T-cell (primary cell): Measurements from ENCODE around the gene SLC66A2. TPM values are rescaled to one million over a fixed set of nuclear protein-coding genes. Genes with fewer than 3 reads are reported as not detected.

Source experiments
- ATAC-seq, 4 experiments: fragments of 200-7000 bp in 3 of 4; fragments of 150-1000 bp in 1 of 4; cut with Tn5 transposase; replicated peaks in 1 of 4; 1 replicate in 3 of 4; 2 replicates in 1 of 4; pipeline ENCODE4 v1.10.0; 2021; ENCODE audit warnings: moderate library complexity in 3 of 4, mild to moderate bottlenecking in 2 of 4, moderate number of reproducible peaks in 1 of 4
- CTCF ChIA-PET, 2 donors: fragments of 300-600 bp; sonication (Branson Sonifier 250); formaldehyde crosslinking; loops; one replicate each; lab custom pipeline; 2022; ENCODE audit warnings: antibody characterized with exemption in 2 of 2; lab: Charles Lee
- POLR2A ChIA-PET, 2 donors: fragments of 300-600 bp; sonication (Branson Sonifier 250); formaldehyde crosslinking; loops; one replicate each; lab custom pipeline; 2022; ENCODE audit warnings: antibody characterized with exemption in 2 of 2; lab: Charles Lee
- DNase-seq, 35 experiments: peaks; one replicate each; pipeline versions ENCODE4 v3.0.0 to v3.0.0-alpha.2; 2013 to 2023
- H3K27ac ChIP-seq: one replicate; pipeline ENCODE4 v1.5.1; 2013; ENCODE audit warnings: low read length
- H3K27me3 ChIP-seq, 2 experiments: replicated peaks in 1 of 2; 1 replicate in 1 of 2; 2 replicates in 1 of 2; pipeline versions ENCODE4 v1.6.1 to v1.7.0; 2013; ENCODE audit warnings: low read length in 1 of 2, mixed read lengths in 1 of 2; ENCODE audit not compliant: control insufficient read depth in 2 of 2, insufficient read depth in 2 of 2; ENCODE audit errors: extremely low read depth in 1 of 2
- H3K36me3 ChIP-seq, 2 donors: 1 replicate in 1 of 2; 2 replicates in 1 of 2; pipeline versions ENCODE4 v1.6.1 to v1.7.0; 2013; ENCODE audit warnings: low read length in 1 of 2; ENCODE audit not compliant: control insufficient read depth in 2 of 2, insufficient read depth in 1 of 2; ENCODE audit errors: extremely low read depth in 1 of 2
- H3K4me1 ChIP-seq, 2 experiments: 1 replicate in 1 of 2; 2 replicates in 1 of 2; pipeline versions ENCODE4 v1.6.1 to v1.7.0; 2013; ENCODE audit warnings: low read length in 2 of 2, mixed read lengths in 1 of 2; ENCODE audit not compliant: insufficient read depth in 2 of 2, control insufficient read depth in 1 of 2; ENCODE audit errors: extremely low read depth in 1 of 2
- H3K4me3 ChIP-seq, 2 donors: 1 replicate in 1 of 2; 2 replicates in 1 of 2; pipeline versions ENCODE4 v1.5.1 to v1.7.0; 2013; ENCODE audit warnings: mild to moderate bottlenecking in 2 of 2, low read length in 1 of 2, moderate library complexity in 1 of 2; ENCODE audit not compliant: control insufficient read depth in 1 of 2; ENCODE audit errors: extremely low read depth in 1 of 2
- H3K9me3 ChIP-seq: 2 replicates; pipeline ENCODE4 v1.7.0; 2013
- H3K27ac Mint-ChIP-seq, 2 donors: one replicate each; pipeline ENCODE4 v1.8.0; 2020 to 2021; ENCODE audit warnings: mild to moderate bottlenecking in 2 of 2, mixed read lengths in 2 of 2
- H3K27me3 Mint-ChIP-seq, 2 donors: one replicate each; pipeline ENCODE4 v1.8.0; 2021 to 2022; ENCODE audit warnings: mixed read lengths in 2 of 2
- H3K36me3 Mint-ChIP-seq: one replicate; pipeline ENCODE4 v1.8.0; 2021; ENCODE audit warnings: mixed read lengths
- H3K4me1 Mint-ChIP-seq, 3 donors: one replicate each; pipeline ENCODE4 v1.8.0; 2020 to 2022; ENCODE audit warnings: mixed read lengths in 3 of 3, mild to moderate bottlenecking in 1 of 3
- H3K4me3 Mint-ChIP-seq, 3 donors: one replicate each; pipeline ENCODE4 v1.8.0; 2020 to 2022; ENCODE audit warnings: mild to moderate bottlenecking in 3 of 3, mixed read lengths in 3 of 3, moderate library complexity in 3 of 3
- H3K9me3 Mint-ChIP-seq, 3 donors: one replicate each; pipeline ENCODE4 v1.8.0; 2020 to 2022; ENCODE audit warnings: mixed read lengths in 3 of 3
- WGBS: methylation state at CpG from one replicate; pipeline ENCODE4 v1.1.5; 2013; ENCODE audit warnings: missing lambda C conversion rate; ENCODE audit not compliant: insufficient coverage; 5-methylcytosine and 5-hydroxymethylcytosine counted together
- total RNA-seq, 35 experiments: library from RNA in 6 of 35; stranded (reverse) in 6 of 35; fragments of 120-200 nt in 1 of 35; gene quantifications; one replicate each; pipeline versions ENCODE4 v1.2.1 to v1.2.4 and lab custom pipeline; 2013 to 2026

SLC66A2 gene
- total RNA-seq, 5 donors from 2014 or later (not counting 1 experiment from before 2014, with no cell fraction given), result 28.4 to 66.5 (median 37.6) TPM

DNA sequence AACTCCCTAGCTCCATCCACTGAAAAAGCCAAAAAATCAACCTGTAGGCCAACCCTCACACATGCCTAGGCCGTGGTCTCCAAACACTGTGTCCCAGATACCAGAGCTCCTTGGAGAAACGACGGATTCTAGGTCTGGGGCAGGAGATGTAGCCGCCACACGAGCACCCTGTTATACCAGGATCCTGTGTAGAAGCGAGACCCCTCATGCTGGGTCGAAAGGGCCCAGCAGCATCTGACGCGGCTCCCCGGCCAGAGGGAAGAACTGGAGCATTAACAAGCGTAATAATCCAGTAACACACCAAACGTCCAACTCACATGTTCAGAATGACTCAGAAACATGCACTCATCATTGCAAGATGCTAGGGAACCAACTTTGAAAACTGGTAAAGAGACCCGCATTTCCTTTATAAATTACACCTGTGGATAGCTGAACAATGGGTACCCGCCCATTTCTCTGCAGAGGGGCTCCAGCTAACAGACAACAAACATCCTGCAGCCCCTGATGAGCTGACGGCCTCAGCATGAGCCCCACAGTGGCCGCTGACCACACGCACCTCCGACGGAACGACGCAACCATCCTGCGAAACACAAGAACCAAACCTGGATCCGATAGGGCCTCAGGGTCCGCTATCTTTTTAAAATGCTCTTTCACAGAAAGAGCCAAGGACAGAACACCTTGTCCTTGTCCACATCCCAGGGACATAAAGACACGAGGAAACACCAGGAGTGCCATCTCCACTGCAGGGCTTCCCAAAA lies 14.2 kb downstream of the SLC66A2 start:
- POLR2A ChIA-PET, result no interaction called here
- H3K36me3 ChIP-seq, result peaks cover 29 to 35% of the 10 kb centered on the region in 2 donors
- peaks cover 4% of the 10 kb centered on the region for H3K9me3 ChIP-seq
- H3K27ac ChIP-seq, result no peak overlapping the region
- no peak overlapping the region for H3K27ac Mint-ChIP-seq
- H3K27me3 Mint-ChIP-seq, result no peaks in the 10 kb centered on the region
- peaks cover 8 to 27% (median 20%) of the 10 kb centered on the region in 3 donors for H3K9me3 Mint-ChIP-seq
- CTCF ChIA-PET, result interaction anchor here in 1 of 2 donors (0.5 kb wide), 1 partner anchor 312 kb away, joined by 4 read pairs; no protein-coding TSS in a partner anchor
- WGBS, result 97% methylated on average over 23 of the region's 25 CpGs
- DNase-seq (no peak), ATAC-seq (no peak)
- no peak overlapping the region for H3K4me3 ChIP-seq
- peaks cover 92% of the 10 kb centered on the region for H3K36me3 Mint-ChIP-seq
- peaks cover 4 to 11% (median 8%) of the 10 kb centered on the region in 3 donors for H3K4me1 Mint-ChIP-seq
- no peaks in the 10 kb centered on the region for H3K27me3 ChIP-seq
- H3K4me3 Mint-ChIP-seq, result no peak overlapping the region
- H3K4me1 ChIP-seq, result no peaks in the 10 kb centered on the region

DNA sequence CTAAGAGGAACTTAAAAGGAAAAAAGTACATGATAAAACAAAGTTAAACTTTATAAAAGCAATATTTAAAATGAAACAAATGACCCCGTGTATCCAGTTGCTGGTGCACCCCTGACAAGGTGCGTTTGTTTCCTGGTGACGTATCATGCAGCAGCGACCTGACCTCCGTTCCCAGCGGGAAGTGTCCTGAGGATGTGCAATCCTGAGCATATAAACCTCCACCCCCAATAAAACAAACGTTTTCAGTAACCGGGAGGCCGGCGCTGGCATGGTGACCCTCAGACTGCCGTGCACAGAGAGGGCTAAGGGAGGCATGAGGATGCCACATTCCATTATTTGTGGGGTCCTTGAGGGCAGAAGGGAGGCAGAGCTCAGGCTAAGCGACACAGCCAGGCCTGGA lies 14.8 kb downstream of the SLC66A2 start:
- ChIA-PET POLR2A (no interaction called here), CTCF (no interaction called here)
- ATAC-seq (no peak), DNase-seq (no peak)
- Histone ChIP-seq H3K4me3 (no peak overlapping the region), H3K9me3 (peaks cover 6% of the 10 kb centered on the region), H3K27ac (no peak overlapping the region), H3K4me1 (no peaks in the 10 kb centered on the region), H3K36me3 (peaks cover 23 to 35% of the 10 kb centered on the region in 2 donors), H3K27me3 (no peaks in the 10 kb centered on the region)
- Mint-ChIP-seq H3K36me3 (peaks cover 91% of the 10 kb centered on the region), H3K4me3 (no peak overlapping the region), H3K27me3 (no peaks in the 10 kb centered on the region), H3K9me3 (peaks cover 11 to 30% (median 24%) of the 10 kb centered on the region in 3 donors), H3K4me1 (peaks cover 0 to 6% (median 5%) of the 10 kb centered on the region in 3 donors), H3K27ac (no peak overlapping the region)
- 100% methylated on average over 3 of the region's 12 CpGs for WGBS

DNA sequence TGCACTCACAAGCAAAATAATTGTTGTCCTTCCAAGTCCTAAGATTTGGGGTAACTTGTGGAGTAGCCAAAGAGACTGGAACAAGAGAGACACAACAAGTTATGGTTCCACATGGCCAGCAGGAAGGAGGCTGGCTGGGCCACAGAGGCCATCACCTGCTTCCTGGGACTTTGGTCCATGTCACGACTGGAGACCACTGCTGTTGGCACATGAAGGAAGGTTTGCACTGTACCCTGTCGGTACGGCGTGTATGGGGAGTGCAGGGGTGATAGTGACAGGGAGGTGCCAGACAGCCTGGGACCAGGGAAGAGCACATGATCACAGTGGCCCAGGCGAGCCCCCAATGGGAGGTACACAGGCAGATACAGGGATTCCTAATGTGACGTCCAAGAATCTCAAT lies 15.5 kb downstream of the SLC66A2 start:
- peaks cover 0 to 6% (median 5%) of the 10 kb centered on the region in 3 donors for H3K4me1 Mint-ChIP-seq
- H3K27me3 Mint-ChIP-seq, result no peaks in the 10 kb centered on the region
- ChIA-PET POLR2A (no interaction called here), CTCF (no interaction called here)
- peak in 1 of 35 experiments; percentile 5 for DNase-seq
- H3K27ac Mint-ChIP-seq, result no peak overlapping the region
- Histone ChIP-seq H3K4me3 (no peak overlapping the region), H3K4me1 (no peaks in the 10 kb centered on the region), H3K27me3 (no peaks in the 10 kb centered on the region), H3K36me3 (peaks cover 19 to 32% of the 10 kb centered on the region in 2 donors), H3K9me3 (peaks cover 6% of the 10 kb centered on the region), H3K27ac (no peak overlapping the region)
- H3K9me3 Mint-ChIP-seq, result peaks cover 15 to 34% (median 30%) of the 10 kb centered on the region in 3 donors
- no peak overlapping the region for H3K4me3 Mint-ChIP-seq
- no peak for ATAC-seq
- WGBS, result 98% methylated on average over 4 of the region's 6 CpGs
- peaks cover 94% of the 10 kb centered on the region for H3K36me3 Mint-ChIP-seq

DNA sequence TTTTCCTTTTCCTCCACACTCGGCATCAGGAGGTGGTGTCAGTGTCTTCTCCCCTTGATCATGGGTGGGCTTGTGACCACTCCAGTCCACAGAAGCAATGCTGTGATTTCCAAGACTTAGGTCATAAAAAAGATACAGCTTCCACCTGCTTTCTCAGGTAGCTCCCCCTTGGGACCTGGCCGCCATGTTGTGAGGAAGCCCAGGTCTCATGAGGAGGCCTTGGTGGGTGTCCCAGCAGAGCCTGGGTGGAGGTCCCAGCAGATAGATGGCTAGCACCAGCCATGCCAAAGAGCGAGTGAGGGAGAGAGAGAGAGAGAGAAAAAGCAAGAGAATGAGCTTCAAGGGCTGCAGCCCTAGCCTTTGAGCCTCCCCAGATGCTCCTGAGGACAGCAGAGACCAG lies 16.0 kb downstream of the SLC66A2 start:
- Histone ChIP-seq H3K36me3 (peaks cover 19 to 28% of the 10 kb centered on the region in 2 donors), H3K27me3 (no peaks in the 10 kb centered on the region), H3K4me1 (no peaks in the 10 kb centered on the region), H3K4me3 (peak overlapping the region in 1 of 2 donors; percentile 38), H3K27ac (no peak overlapping the region), H3K9me3 (peaks cover 8% of the 10 kb centered on the region)
- Mint-ChIP-seq H3K4me1 (peaks cover 0 to 6% (median 5%) of the 10 kb centered on the region in 3 donors), H3K9me3 (peaks cover 15 to 34% (median 30%) of the 10 kb centered on the region in 3 donors), H3K36me3 (peaks cover 93% of the 10 kb centered on the region), H3K4me3 (no peak overlapping the region), H3K27me3 (no peaks in the 10 kb centered on the region), H3K27ac (no peak overlapping the region)
- 89% methylated on average over 2 of the region's 3 CpGs for WGBS
- ATAC-seq (no peak), DNase-seq (peak in 1 of 35 experiments; percentile 16)
- ChIA-PET POLR2A (interaction anchor here in 1 of 2 donors (0.7 kb wide), 1 partner anchor 22 kb away, joined by 3 read pairs; no protein-coding TSS in a partner anchor), CTCF (no interaction called here)

DNA sequence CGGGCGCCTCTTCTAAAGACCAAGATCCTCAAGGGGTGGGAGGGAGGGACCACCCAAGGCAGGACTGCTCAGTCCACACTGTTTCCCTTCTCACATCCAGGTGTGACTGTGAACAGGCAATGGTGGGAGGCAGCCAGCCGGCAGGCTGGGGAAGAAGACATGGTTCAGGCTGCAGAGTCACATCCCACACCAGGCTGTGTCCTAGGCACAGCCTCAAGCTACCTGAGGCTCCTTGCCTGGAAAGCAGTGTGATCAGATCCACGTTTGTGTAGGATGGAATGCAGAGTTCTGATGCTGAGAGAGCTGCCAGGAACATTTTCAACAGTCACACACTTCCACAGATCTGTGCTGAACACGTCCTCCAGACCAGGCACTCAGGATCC lies 16.4 kb downstream of the SLC66A2 start:
- WGBS, result 63% methylated on average over 1 of the region's 5 CpGs
- H3K27me3 ChIP-seq, result no peaks in the 10 kb centered on the region
- no peaks in the 10 kb centered on the region for H3K27me3 Mint-ChIP-seq
- CTCF ChIA-PET, result no interaction called here
- H3K36me3 Mint-ChIP-seq, result peaks cover 93% of the 10 kb centered on the region
- H3K4me1 ChIP-seq, result no peaks in the 10 kb centered on the region
- H3K4me3 ChIP-seq, result no peak overlapping the region
- no peak overlapping the region for H3K27ac Mint-ChIP-seq
- ATAC-seq, result no peak
- H3K4me1 Mint-ChIP-seq, result peaks cover 0 to 6% (median 5%) of the 10 kb centered on the region in 3 donors
- POLR2A ChIA-PET, result interaction anchor here in 1 of 2 donors (0.7 kb wide), 1 partner anchor 22 kb away, joined by 3 read pairs; no protein-coding TSS in a partner anchor
- peaks cover 16 to 37% (median 34%) of the 10 kb centered on the region in 3 donors for H3K9me3 Mint-ChIP-seq
- H3K4me3 Mint-ChIP-seq, result no peak overlapping the region
- DNase-seq, result peak in 1 of 35 experiments; percentile 12
- peaks cover 19 to 23% of the 10 kb centered on the region in 2 donors for H3K36me3 ChIP-seq
- H3K9me3 ChIP-seq, result peaks cover 11% of the 10 kb centered on the region
- H3K27ac ChIP-seq, result no peak overlapping the region

DNA sequence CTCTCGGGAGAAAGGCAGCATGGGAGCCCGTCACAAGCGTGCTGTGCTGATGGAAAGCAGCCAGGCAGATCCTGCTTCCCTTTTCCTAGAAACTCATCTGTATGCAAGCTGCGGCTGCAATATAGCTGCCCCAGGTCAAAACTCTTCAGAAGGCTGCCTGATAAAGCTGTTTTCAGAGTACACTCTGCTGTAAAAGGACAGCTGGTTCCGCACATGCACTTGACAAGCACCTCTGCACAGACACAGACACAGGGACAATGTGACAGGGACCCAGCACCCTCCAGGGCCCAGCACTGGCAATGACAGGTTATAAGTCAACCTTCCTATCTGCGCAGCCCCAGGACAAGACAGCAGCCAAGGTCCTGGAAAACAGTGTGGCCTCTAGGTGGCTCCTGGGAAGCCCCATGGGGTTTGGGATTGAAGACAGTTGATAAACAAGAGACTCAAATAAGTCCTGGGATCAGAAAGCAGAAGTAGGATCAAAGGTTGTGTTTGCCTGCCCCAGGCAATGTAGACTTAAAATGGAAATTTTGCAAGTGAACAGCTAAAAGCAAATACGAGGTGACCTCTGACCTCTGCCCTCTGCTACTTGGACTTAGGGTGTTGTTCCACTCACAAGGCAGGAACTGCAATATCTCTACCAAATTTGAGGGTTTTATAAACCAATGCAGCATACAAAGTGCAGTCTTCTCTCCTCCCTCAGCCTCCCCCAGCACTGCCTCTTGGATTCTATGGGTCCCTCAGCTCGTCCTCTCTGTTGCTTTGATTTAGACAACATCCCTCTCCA lies 16.9 kb downstream of the SLC66A2 start:
- ATAC-seq (no peak), DNase-seq (peak in 1 of 35 experiments; percentile 8)
- Histone ChIP-seq H3K9me3 (peaks cover 11% of the 10 kb centered on the region), H3K4me1 (no peaks in the 10 kb centered on the region), H3K27ac (no peak overlapping the region), H3K4me3 (no peak overlapping the region), H3K36me3 (peaks cover 19 to 22% of the 10 kb centered on the region in 2 donors), H3K27me3 (no peaks in the 10 kb centered on the region)
- Mint-ChIP-seq H3K4me3 (no peak overlapping the region), H3K9me3 (peaks cover 22 to 43% (median 40%) of the 10 kb centered on the region in 3 donors), H3K4me1 (peaks cover 0 to 3% (median 1%) of the 10 kb centered on the region in 3 donors), H3K27me3 (no peaks in the 10 kb centered on the region), H3K36me3 (peaks cover 93% of the 10 kb centered on the region), H3K27ac (no peak overlapping the region)
- ChIA-PET POLR2A (no interaction called here), CTCF (no interaction called here)
- 92% methylated on average over 6 of the region's 8 CpGs for WGBS
